ENCODE results near the gene IDNK. TPM values are rescaled to one million over a fixed set of nuclear protein-coding genes. Genes with fewer than 3 reads are reported as not detected.

Gene IDNK
- total RNA-seq, result 4.3 and 5.7 TPM in 2 replicates
- long read RNA-seq, partial matches to known transcripts, result 0 of 3 reads
- long read RNA-seq, other reads (novel, unspliced or antisense), result 1 of 3 reads

GRCh38 chr9:83622939-83623678, at the start of gene IDNK:
IDNK (plus strand) TSS chr9:83623143; CDS start chr9:83623172, 29 bp downstream.
- Mint-ChIP-seq H3K36me3 (ENCODE audit: unreplicated experiment) (no peaks in the 10 kb centered on the region), H3K4me1 (ENCODE audit: unreplicated experiment) (peaks cover 17% of the 10 kb centered on the region), H3K4me3 (ENCODE audit: unreplicated experiment) (peak within 1 kb of the TSS; percentile 87), H3K9me3 (ENCODE audit: unreplicated experiment) (no peaks in the 10 kb centered on the region), H3K27ac (ENCODE audit: unreplicated experiment) (peak within 1 kb of the TSS; percentile 81), H3K27me3 (ENCODE audit: unreplicated experiment) (peaks cover 7% of the 10 kb centered on the region)
- no peak for DNase-seq (ENCODE audit: extremely low spot score, unreplicated experiment)
- TF ChIP-seq, protein P1, sequence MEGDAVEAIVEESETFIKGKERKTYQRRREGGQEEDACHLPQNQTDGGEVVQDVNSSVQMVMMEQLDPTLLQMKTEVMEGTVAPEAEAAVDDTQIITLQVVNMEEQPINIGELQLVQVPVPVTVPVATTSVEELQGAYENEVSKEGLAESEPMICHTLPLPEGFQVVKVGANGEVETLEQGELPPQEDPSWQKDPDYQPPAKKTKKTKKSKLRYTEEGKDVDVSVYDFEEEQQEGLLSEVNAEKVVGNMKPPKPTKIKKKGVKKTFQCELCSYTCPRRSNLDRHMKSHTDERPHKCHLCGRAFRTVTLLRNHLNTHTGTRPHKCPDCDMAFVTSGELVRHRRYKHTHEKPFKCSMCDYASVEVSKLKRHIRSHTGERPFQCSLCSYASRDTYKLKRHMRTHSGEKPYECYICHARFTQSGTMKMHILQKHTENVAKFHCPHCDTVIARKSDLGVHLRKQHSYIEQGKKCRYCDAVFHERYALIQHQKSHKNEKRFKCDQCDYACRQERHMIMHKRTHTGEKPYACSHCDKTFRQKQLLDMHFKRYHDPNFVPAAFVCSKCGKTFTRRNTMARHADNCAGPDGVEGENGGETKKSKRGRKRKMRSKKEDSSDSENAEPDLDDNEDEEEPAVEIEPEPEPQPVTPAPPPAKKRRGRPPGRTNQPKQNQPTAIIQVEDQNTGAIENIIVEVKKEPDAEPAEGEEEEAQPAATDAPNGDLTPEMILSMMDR (IDR thresholded peaks at IDR 0.05), result no peak

DNA sequence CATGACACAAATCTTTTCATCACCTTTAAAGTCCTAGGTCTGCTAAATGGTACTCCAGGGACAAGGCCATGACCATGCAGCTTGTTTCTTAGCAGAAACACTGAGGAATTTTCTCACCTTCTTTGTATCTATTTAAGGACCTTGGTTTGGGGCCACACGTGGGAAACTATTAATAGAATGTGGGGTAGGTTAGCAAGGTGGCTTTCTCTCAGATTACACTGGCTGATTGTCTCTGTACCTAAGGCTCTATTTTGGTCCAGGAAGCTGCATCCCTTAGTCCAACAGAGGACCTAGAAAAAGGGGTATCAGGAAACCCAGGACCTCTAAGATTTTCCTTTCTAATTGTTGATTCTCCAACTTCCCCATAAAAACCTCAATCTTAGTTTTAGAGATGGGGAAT, 48.5 kb upstream of the IDNK start:
- Mint-ChIP-seq H3K4me1 (ENCODE audit: unreplicated experiment) (peaks cover 5% of the 10 kb centered on the region), H3K9me3 (ENCODE audit: unreplicated experiment) (peaks cover 23% of the 10 kb centered on the region)
- TF ChIP-seq, protein P1 (IDR thresholded peaks at IDR 0.05), result no peak

DNA sequence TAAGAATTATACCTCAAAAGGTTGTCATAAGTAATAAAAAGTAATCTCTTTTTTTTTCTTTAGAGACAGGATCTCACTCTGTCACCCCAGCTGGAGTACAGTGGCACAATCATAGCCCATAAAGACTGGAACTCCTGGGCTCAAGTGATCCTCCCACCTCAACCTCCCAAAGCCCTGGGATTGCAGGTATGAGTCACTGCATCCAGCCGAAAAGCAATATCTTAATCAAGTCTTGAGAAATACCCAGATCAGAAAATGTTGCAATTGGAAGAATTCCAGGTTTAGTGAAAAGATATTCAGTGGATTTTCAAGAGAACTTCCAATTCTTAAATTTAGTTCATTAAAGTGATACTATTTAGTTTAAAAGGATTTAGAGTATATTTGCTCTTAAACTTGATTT, 40.9 kb upstream of the IDNK start:
- Mint-ChIP-seq H3K4me1 (ENCODE audit: unreplicated experiment) (peaks cover 6% of the 10 kb centered on the region), H3K4me3 (ENCODE audit: unreplicated experiment) (no peak overlapping the region), H3K36me3 (ENCODE audit: unreplicated experiment) (peaks cover 6% of the 10 kb centered on the region), H3K27me3 (ENCODE audit: unreplicated experiment) (no peaks in the 10 kb centered on the region), H3K9me3 (ENCODE audit: unreplicated experiment) (peaks cover 21% of the 10 kb centered on the region), H3K27ac (ENCODE audit: unreplicated experiment) (no peak overlapping the region)
- DNase-seq (ENCODE audit: extremely low spot score, unreplicated experiment), result no peak
- TF ChIP-seq, protein P1 (IDR thresholded peaks at IDR 0.05), result no peak

More for the DNA sequence above, 48.5 kb upstream of the IDNK start:
- Mint-ChIP-seq H3K27ac (ENCODE audit: unreplicated experiment) (no peak overlapping the region), H3K4me3 (ENCODE audit: unreplicated experiment) (no peak overlapping the region), H3K27me3 (ENCODE audit: unreplicated experiment) (no peaks in the 10 kb centered on the region), H3K36me3 (ENCODE audit: unreplicated experiment) (peaks cover 5% of the 10 kb centered on the region)
- DNase-seq (ENCODE audit: extremely low spot score, unreplicated experiment), result no peak

- Mint-ChIP-seq H3K27ac (ENCODE audit: unreplicated experiment) (no peak overlapping the region), H3K36me3 (ENCODE audit: unreplicated experiment) (peaks cover 6% of the 10 kb centered on the region)
Observed at GRCh38 chr9:83583151-83584014, 39.6 kb upstream of the IDNK start.

More at GRCh38 chr9:83583151-83584014, 39.6 kb upstream of the IDNK start:
- Mint-ChIP-seq H3K4me1 (ENCODE audit: unreplicated experiment) (peaks cover 6% of the 10 kb centered on the region), H3K27me3 (ENCODE audit: unreplicated experiment) (no peaks in the 10 kb centered on the region), H3K9me3 (ENCODE audit: unreplicated experiment) (peaks cover 12% of the 10 kb centered on the region), H3K4me3 (ENCODE audit: unreplicated experiment) (no peak overlapping the region)
- TF ChIP-seq, protein P1 (IDR thresholded peaks at IDR 0.05), result peak; percentile 79
- DNase-seq (ENCODE audit: extremely low spot score, unreplicated experiment), result no peak
